Measurements from ENCODE around the gene DGLUCY. TPM values are rescaled to one million over a fixed set of nuclear protein-coding genes. Genes with fewer than 3 reads are reported as not detected.
"Not testable (repeated sequence)": the region's sequence is repeated elsewhere in the genome, so short reads cannot be mapped to it uniquely, and the experiment has no call there.

Gene DGLUCY
- polyA plus RNA-seq, 1 donor = 28.4 TPM

DNA sequence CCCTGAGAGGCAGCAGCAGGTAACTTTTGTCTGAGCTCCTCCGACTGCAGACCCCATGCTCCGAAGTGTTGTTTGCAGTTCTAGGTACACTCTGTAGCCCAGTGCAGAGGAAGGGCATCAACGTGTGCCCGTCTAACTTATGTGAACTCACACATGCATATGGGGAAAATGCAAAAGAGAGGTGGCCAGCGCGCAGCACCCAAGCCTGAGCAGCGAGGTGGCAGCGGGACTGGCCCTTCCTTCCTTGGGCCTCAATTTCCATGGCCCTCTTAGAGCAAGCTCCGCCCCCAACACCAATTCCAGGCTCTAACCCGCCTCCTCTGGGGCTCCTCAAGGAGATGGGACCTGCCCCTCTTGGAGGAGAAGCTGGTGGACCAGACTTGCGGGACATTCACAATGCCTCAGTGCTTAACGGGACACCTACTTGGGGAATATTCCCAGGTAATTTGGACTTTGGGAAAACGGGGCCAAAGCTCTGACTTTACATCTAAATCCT is 102.9 kb downstream of the DGLUCY start:
- no peak for DNase-seq

- DNase-seq = no peak
Measured at GRCh38 chr14:91218014-91218413, 104.1 kb downstream of the DGLUCY start.

DNA sequence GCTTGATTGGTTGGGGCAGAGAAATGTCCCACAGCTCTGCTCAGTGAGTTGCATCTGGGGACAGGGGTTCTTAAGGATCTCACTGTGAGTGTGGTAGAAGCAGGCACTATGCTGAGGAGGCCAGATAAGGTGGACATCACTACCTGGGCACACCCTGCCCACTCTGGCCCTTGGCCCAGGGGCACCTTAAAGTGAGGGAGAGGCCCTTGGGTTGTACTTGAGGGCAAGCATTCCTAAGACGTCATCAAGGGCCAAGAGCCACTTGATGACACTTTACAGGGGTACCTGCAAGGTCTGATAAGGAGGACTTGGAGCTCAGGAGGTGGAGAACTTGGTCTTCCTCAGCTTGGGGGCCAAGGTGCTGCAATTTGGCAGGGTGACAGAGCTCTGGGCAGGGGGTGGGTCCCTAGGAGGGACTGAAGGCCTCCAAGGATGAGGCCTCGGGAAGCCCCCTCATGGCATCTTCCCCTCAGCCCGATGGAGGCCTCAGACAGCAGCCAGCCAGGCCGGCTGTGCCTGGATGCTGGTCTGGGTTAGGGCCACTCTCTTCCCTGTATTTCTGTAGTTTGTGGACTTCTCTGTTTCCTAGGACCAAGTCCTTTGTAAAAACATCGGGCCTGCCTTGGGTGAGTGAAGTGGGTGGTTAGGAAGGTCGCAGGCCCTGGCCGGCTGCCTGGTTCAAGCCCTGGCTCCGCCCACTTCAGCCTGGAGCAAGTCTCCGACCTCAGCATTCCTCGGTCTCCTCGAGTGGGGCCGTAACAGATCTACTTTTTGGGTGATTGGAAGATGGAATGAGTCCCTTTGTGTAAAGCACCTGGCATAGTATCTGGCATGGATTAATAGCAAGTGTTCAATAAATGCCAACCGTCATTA is 105.9 kb downstream of the DGLUCY start:
- DNase-seq = no peak

DNA sequence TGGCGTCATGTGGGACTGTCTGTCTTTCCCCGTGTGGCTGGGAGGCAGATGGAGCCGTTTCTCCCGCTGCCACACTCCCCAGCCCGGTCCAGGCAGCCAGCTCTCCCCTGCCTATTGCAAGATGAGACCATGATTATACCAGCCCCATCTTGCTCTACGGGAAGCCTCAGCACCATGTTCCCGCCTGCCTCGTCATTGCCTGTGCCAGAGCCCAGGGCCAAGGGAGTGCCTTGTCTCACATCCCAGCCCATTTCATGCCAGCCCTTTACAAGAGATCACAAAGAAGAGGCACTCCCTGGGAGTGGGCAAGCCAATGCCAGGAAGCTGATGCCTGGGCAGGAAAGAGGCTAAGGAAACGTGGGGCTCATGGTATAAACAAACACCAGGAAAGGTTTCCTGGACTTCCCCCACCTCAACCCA is 106.7 kb downstream of the DGLUCY start:
- no peak for DNase-seq

DNA sequence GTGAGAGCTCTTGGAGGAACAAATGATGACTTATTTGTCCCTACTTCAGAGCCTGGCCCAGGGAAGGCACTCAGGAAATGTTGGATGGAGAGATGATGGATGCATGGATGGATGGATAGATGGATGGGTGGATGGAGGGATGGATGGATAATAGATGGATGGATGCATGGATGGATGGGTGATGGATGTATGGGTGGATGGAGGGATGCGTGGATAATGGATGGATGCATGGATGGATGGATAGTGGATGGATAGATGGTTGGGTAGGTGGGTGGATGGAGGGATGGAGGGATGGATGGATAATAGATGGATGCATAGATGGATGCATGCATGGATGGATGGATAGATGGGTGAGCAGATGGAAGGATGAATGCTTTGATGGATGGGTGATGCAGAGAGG is 107.4 kb downstream of the DGLUCY start:
- DNase-seq = no peak

GRCh38 chr14:91223028-91223783 is 109.3 kb downstream of the DGLUCY start:
- DNase-seq = no peak

DNA sequence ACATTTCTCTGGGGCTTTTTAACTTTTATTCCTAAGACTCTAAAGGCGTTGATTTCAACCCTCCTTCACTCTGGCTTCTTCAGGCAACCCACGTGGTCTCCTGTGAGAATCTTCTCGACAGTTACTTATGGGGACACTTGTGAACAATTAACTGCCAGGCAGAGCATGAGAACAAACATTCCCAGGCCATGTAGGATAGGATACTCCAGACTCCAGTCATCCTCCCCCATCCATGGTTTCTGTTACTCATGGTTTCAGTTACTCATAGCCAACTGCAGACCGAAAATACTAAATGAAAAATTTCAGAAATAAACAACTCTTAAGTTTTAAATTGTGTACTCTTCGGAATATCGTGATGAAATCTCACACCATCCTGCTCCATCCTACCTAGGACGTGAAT is 111.2 kb downstream of the DGLUCY start:
- DNase-seq = no peak

DNA sequence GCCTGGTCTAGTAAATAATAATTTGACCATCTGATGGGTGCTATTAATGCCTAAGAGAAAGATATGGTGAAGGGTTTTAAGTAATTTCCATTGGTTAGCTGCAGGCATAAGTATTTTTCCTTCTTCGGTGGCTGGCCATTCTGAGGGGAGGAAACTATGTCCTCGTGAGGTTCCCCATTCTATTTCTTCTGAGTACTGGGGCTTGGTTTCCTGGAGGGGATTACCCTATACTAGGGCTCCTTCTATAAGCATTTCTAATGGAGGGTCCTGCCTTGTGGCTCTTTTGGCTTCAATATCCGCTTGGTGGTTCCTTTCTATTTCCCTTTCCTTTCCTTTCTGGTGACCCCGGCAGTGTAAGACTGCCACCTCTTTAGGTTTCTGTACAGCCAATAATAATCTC is 112.5 kb downstream of the DGLUCY start:
- not testable (repeated sequence) for DNase-seq

DNA sequence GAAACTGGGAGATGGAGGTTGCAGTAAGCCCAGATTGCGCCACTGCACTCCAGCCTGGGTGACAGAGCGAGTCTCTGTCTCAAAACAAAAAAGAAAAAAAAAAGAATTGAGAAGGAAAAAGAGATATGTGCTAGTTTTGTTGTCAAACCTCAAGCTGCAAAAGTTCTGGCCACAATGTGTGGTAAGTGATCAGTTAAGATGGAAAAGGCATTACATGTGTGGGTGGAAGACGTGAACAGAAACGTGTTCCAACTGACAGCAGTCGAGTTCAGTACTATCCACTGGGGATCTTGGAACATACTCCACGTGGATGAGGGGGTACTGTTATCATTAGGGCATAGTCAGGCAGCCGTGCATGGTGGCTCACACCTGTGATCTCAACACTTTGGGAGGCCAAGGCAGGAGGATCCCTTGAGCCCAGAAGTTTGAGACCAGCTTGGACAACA is 113.3 kb downstream of the DGLUCY start:
- DNase-seq = no peak

DNA sequence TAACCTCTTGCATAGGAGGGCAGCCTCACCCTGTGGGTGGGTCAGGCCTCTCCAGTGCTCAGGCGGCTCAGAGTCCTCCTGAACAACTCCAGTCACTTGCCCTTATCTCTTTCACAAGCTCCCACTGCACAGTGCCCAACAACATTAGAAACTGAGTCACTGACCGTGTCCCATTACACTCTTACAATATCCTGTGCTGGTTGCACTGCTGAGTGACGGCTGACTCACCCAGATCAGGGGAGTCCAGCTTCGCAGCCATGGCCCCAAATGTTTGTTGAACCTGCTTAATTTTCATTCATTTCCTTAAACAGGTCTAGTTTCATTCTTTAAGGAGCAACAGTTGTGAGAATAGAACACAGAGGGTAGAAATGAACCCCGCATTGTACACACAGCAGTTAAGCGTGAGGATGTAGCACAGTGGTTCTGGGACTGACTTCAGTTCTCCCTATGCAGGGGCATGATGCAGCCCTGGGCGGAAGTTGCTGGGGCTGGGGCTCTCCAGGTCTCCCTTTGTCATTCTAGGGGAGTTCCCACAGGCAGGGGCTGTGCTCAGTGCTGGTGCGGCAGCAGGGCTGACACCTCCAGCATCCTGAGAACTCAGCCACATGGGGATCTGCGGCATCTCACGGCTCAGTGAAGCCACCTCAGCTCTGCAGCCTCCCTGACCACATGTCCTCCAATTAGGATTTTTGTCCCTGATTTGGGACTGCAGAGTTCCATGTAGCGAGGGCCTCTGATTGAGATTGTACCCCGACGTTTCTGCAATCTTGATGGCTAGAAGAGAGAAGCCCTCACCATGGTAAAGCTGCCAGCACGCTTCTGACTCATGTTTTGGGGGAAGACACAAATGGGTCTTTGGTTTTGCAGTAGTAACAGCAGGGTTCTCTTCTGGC is 114.5 kb downstream of the DGLUCY start:
- DNase-seq = no peak

DNA sequence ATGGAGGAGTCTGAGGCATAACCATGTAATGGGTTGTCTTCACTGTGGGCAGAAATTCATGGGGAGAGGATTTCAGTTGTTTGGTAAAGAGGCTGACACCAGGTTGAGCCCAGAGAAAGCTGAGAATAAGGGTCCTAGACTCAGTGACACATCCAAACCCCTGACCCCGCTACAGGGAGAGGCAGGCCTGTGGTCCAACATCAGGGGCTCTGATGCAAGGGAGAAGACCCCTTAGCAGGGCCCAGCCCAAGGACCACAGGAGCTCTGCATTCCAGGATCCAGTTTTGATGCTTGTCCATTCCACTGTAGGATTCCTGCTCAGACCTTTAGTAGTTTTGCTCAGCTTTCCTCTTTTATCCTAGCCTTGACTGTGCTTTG is 115.1 kb downstream of the DGLUCY start:
- DNase-seq = no peak

GRCh38 chr14:91229743-91230200 is 115.9 kb downstream of the DGLUCY start:
- no peak for DNase-seq

DNA sequence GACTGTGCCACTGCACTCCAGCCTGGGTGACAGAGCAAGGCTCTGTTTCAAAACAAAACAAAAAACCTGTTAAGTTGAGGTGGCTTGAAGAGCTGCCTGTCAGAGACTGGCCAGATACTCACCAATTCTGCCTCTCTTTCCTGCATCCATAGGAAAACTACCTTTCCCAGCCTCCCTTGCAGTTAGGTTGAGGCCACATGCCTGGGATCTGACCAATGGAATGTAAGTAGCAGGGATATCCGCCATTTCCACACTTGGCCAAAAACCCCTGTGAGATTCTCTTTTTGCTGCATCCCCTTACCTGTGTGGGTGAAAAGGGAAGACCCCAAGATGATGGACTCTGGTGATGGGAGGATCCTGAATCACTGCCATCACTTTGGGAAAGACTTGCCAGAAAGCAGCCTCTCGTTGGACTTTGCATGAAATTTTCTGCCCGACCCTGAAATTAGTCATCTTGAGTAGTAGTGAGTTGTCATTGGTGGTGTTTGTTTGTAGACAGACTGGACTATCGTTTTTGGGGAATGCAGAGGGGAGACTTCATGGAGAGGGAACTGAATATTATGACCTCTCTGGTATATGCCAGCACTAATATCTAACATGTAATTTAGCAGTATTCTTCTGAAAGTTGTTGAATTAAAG is 116.6 kb downstream of the DGLUCY start:
- DNase-seq = no peak

DNA sequence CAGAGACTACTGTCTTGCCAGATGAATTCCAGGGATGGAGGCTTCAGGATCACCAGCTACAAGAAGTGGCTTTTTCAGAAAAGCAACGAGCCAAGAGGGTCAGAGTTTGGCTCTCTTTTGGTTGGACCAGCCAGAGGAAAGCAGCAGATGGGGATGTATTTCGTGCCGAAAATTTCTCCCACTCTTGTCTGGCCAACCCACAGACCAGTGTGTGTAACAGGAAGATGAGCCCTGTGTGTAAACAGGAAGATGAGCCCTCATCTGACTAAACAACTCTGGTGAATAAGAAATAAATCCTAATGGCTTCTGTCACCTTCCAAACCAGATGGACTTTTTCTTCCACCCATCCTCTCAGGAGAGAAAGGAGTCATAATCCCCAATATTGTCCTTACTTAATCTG is 117.6 kb downstream of the DGLUCY start:
- DNase-seq = no peak

- DNase-seq = no peak
Measured at GRCh38 chr14:91232052-91232451, 118.2 kb downstream of the DGLUCY start.

DNA sequence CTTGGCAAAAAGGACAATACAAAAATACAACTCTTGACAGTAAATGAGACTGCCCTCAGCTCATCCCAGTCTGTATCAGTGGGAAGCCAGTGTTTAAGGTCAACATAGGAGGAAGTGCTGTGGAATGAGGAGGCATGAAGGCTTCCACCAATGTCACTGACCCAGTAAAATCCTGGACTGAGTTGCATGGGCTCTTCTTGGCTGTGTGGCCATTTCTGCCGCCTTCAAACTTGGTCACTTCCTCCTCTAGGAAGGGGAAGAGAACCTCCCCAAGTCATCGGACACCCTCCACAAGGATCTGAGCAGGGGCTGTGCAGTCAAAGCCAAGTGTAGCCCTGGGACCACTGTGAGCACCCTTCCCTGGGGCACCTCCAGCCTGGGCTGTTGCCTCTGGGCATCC is 118.7 kb downstream of the DGLUCY start:
- no peak for DNase-seq

GRCh38 chr14:91233936-91234790 is 120.3 kb downstream of the DGLUCY start:
- DNase-seq = no peak

DNA sequence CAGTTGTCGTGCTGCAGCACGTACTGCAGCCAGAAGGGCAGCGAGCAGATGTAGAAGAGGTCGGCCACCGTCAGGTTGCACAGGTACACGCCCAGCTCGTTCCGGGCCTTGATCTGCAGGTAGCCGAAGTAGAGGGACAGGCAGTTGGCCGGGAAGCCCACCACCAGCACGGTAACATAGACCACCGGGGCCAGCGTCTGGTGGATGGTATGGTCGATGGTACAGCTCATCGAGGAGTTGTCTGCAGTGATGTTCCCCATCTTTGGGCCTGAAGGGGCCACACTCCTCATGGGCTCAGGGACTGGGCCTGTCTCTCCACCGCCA is 120.9 kb downstream of the DGLUCY start:
- no peak for DNase-seq

GRCh38 chr14:91235841-91236240 is 122.0 kb downstream of the DGLUCY start:
- DNase-seq = no peak

- DNase-seq = no peak
Measured at GRCh38 chr14:91237219-91237618, 123.3 kb downstream of the DGLUCY start.

DNA sequence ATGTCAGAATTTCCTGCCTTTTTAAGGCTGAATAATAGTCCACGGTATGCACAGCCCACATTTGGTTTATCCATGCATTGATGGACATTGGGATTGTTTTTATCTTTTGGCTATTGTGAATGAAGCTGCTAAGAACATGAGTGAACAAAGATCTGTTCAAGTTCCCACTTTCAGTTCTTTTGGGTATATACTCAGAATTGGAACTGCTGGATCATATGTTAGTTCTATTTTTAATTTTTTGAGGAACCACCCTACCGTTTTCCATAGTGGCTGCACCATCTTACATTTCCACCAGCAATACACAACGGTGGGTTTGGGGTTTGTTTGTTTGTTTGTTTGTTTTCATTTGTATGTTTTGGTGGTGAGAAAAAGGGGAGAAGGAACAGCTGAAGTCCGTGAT is 124.2 kb downstream of the DGLUCY start:
- DNase-seq = no peak
